Measurements from ENCODE around the gene PCDHGB1.
"Not testable (repeated sequence)": the region's sequence is repeated elsewhere in the genome, so short reads cannot be mapped to it uniquely, and the experiment has no call there.

PCDHGB1 gene

GRCh38 chr5:141369994-141370848 lies 20.3 kb downstream of the PCDHGB1 start, which contains the start of gene PCDHGB3:
Gene PCDHGB3, plus strand, starts transcription at chr5:141370242. Its CDS starts 153 bp downstream, at chr5:141370395.
- no peak within 1 kb of the TSS for H3K27ac ChIP-seq (ENCODE audit: low read length)
- H3K9me3 ChIP-seq (ENCODE audit: control insufficient read depth in 1 of 2, low read length in 2 of 2) = peaks cover 51 to 78% of the 10 kb centered on the region in 2 donors
- no peaks in the 10 kb centered on the region for H3K4me1 ChIP-seq (ENCODE audit: control insufficient read depth in 1 of 2, insufficient read depth in 2 of 2, low read length in 2 of 2)
- peak within 1 kb of the TSS; percentile 13 to 75 for H3K4me3 ChIP-seq (ENCODE audit: low read depth in 1 of 2, low read length in 2 of 2)
- no peaks in the 10 kb centered on the region for H3K27me3 ChIP-seq (ENCODE audit: low read depth, low read length)
- H3K36me3 ChIP-seq (ENCODE audit: control insufficient read depth in 1 of 2, insufficient read depth in 2 of 2, low read length in 2 of 2) = peaks cover 0 to 27% of the 10 kb centered on the region in 2 donors

- no peaks in the 10 kb centered on the region for H3K4me1 ChIP-seq (ENCODE audit: control insufficient read depth in 1 of 2, insufficient read depth in 2 of 2, low read length in 2 of 2)
- H3K4me3 ChIP-seq (ENCODE audit: low read depth in 1 of 2, low read length in 2 of 2) = peak overlapping the region; percentile 23 to 75
- no peaks in the 10 kb centered on the region for H3K27me3 ChIP-seq (ENCODE audit: low read depth, low read length)
- peaks cover 0 to 27% of the 10 kb centered on the region in 2 donors for H3K36me3 ChIP-seq (ENCODE audit: control insufficient read depth in 1 of 2, insufficient read depth in 2 of 2, low read length in 2 of 2)
- H3K9me3 ChIP-seq (ENCODE audit: control insufficient read depth in 1 of 2, low read length in 2 of 2) = peaks cover 51 to 77% of the 10 kb centered on the region in 2 donors
- H3K27ac ChIP-seq (ENCODE audit: low read length) = no peak overlapping the region
Observed at GRCh38 chr5:141371572-141372475, 21.9 kb downstream of the PCDHGB1 start.

- Histone ChIP-seq H3K36me3 (ENCODE audit: control insufficient read depth in 1 of 2, insufficient read depth in 2 of 2, low read length in 2 of 2) (peaks cover 0 to 32% of the 10 kb centered on the region in 2 donors), H3K27me3 (ENCODE audit: low read depth, low read length) (no peaks in the 10 kb centered on the region), H3K4me3 (ENCODE audit: low read depth in 1 of 2, low read length in 2 of 2) (peak within 1 kb of the TSS; percentile 34 to 75), H3K4me1 (ENCODE audit: control insufficient read depth in 1 of 2, insufficient read depth in 2 of 2, low read length in 2 of 2) (no peaks in the 10 kb centered on the region), H3K9me3 (ENCODE audit: control insufficient read depth in 1 of 2, low read length in 2 of 2) (peaks cover 45 to 81% of the 10 kb centered on the region in 2 donors), H3K27ac (ENCODE audit: low read length) (no peak within 1 kb of the TSS)
Observed at GRCh38 chr5:141373673-141374317, 23.9 kb downstream of the PCDHGB1 start, which contains the start of gene PCDHGA6. Gene PCDHGA6, plus strand, starts transcription at chr5:141373891. Its CDS starts 193 bp downstream, at chr5:141374084.

- Histone ChIP-seq H3K27me3 (ENCODE audit: low read depth, low read length) (no peaks in the 10 kb centered on the region), H3K36me3 (ENCODE audit: control insufficient read depth in 1 of 2, insufficient read depth in 2 of 2, low read length in 2 of 2) (peaks cover 0 to 32% of the 10 kb centered on the region in 2 donors), H3K27ac (ENCODE audit: low read length) (no peak overlapping the region), H3K4me3 (ENCODE audit: low read depth in 1 of 2, low read length in 2 of 2) (peak overlapping the region; percentile 34 to 75), H3K9me3 (ENCODE audit: control insufficient read depth in 1 of 2, low read length in 2 of 2) (peaks cover 48 to 83% of the 10 kb centered on the region in 2 donors), H3K4me1 (ENCODE audit: control insufficient read depth in 1 of 2, insufficient read depth in 2 of 2, low read length in 2 of 2) (no peaks in the 10 kb centered on the region)
Observed at GRCh38 chr5:141374627-141375026, 24.7 kb downstream of the PCDHGB1 start.

- not testable (repeated sequence) for H3K4me1 ChIP-seq (ENCODE audit: control insufficient read depth in 1 of 2, insufficient read depth in 2 of 2, low read length in 2 of 2); H3K27ac ChIP-seq (ENCODE audit: low read length); H3K27me3 ChIP-seq (ENCODE audit: low read depth, low read length)
- H3K36me3 ChIP-seq (ENCODE audit: control insufficient read depth in 1 of 2, insufficient read depth in 2 of 2, low read length in 2 of 2) = peaks cover 0 to 25% of the 10 kb centered on the region in 2 donors
- H3K9me3 ChIP-seq (ENCODE audit: control insufficient read depth in 1 of 2, low read length in 2 of 2) = peaks cover 51 to 83% of the 10 kb centered on the region in 2 donors
- H3K4me3 ChIP-seq (ENCODE audit: low read depth in 1 of 2, low read length in 2 of 2) = peak overlapping the region in 1 of 2 donors; percentile 75
Observed at GRCh38 chr5:141375444-141376155, 25.7 kb downstream of the PCDHGB1 start.

- H3K27ac ChIP-seq (ENCODE audit: low read length) = no peak within 1 kb of the TSS
- H3K4me3 ChIP-seq (ENCODE audit: low read depth in 1 of 2, low read length in 2 of 2) = peak within 1 kb of the TSS; percentile 45 to 73
- peaks cover 0 to 11% of the 10 kb centered on the region in 2 donors for H3K36me3 ChIP-seq (ENCODE audit: control insufficient read depth in 1 of 2, insufficient read depth in 2 of 2, low read length in 2 of 2)
- no peaks in the 10 kb centered on the region for H3K27me3 ChIP-seq (ENCODE audit: low read depth, low read length)
- H3K4me1 ChIP-seq (ENCODE audit: control insufficient read depth in 1 of 2, insufficient read depth in 2 of 2, low read length in 2 of 2) = no peaks in the 10 kb centered on the region
- peaks cover 61 to 82% of the 10 kb centered on the region in 2 donors for H3K9me3 ChIP-seq (ENCODE audit: control insufficient read depth in 1 of 2, low read length in 2 of 2)
Observed at GRCh38 chr5:141382469-141383294, 32.8 kb downstream of the PCDHGB1 start, which contains the start of gene PCDHGA7. Gene PCDHGA7, plus strand, starts transcription at chr5:141382742. Its CDS starts 158 bp downstream, at chr5:141382900.

- peaks cover 63 to 84% of the 10 kb centered on the region in 2 donors for H3K9me3 ChIP-seq (ENCODE audit: control insufficient read depth in 1 of 2, low read length in 2 of 2)
Observed at GRCh38 chr5:141383345-141383744, 33.4 kb downstream of the PCDHGB1 start.

GRCh38 chr5:141384471-141385267 lies 34.8 kb downstream of the PCDHGB1 start:
- peaks cover 0 to 11% of the 10 kb centered on the region in 2 donors for H3K36me3 ChIP-seq (ENCODE audit: control insufficient read depth in 1 of 2, insufficient read depth in 2 of 2, low read length in 2 of 2)
- H3K27ac ChIP-seq (ENCODE audit: low read length) = no peak overlapping the region
- H3K4me1 ChIP-seq (ENCODE audit: control insufficient read depth in 1 of 2, insufficient read depth in 2 of 2, low read length in 2 of 2) = no peaks in the 10 kb centered on the region
- peak overlapping the region in 1 of 2 donors; percentile 73 for H3K4me3 ChIP-seq (ENCODE audit: low read depth in 1 of 2, low read length in 2 of 2)
- H3K27me3 ChIP-seq (ENCODE audit: low read depth, low read length) = no peaks in the 10 kb centered on the region
- H3K9me3 ChIP-seq (ENCODE audit: control insufficient read depth in 1 of 2, low read length in 2 of 2) = peaks cover 63 to 87% of the 10 kb centered on the region in 2 donors

More at GRCh38 chr5:141383345-141383744, 33.4 kb downstream of the PCDHGB1 start:
- H3K36me3 ChIP-seq (ENCODE audit: control insufficient read depth in 1 of 2, insufficient read depth in 2 of 2, low read length in 2 of 2) = peaks cover 0 to 11% of the 10 kb centered on the region in 2 donors
- no peaks in the 10 kb centered on the region for H3K4me1 ChIP-seq (ENCODE audit: control insufficient read depth in 1 of 2, insufficient read depth in 2 of 2, low read length in 2 of 2)
- H3K27ac ChIP-seq (ENCODE audit: low read length) = no peak overlapping the region
- peak overlapping the region; percentile 45 to 73 for H3K4me3 ChIP-seq (ENCODE audit: low read depth in 1 of 2, low read length in 2 of 2)
- H3K27me3 ChIP-seq (ENCODE audit: low read depth, low read length) = no peaks in the 10 kb centered on the region

GRCh38 chr5:141387557-141388311 lies 37.8 kb downstream of the PCDHGB1 start, which contains the start of gene PCDHGB4:
Gene PCDHGB4, plus strand, starts transcription at chr5:141387698. Its CDS starts 187 bp downstream, at chr5:141387885.
- Histone ChIP-seq H3K4me3 (ENCODE audit: low read depth in 1 of 2, low read length in 2 of 2) (peak within 1 kb of the TSS; percentile 38 to 73), H3K9me3 (ENCODE audit: control insufficient read depth in 1 of 2, low read length in 2 of 2) (peaks cover 69 to 94% of the 10 kb centered on the region in 2 donors)
- not testable (repeated sequence) for H3K27ac ChIP-seq (ENCODE audit: low read length); H3K4me1 ChIP-seq (ENCODE audit: control insufficient read depth in 1 of 2, insufficient read depth in 2 of 2, low read length in 2 of 2); H3K36me3 ChIP-seq (ENCODE audit: control insufficient read depth in 1 of 2, insufficient read depth in 2 of 2, low read length in 2 of 2); H3K27me3 ChIP-seq (ENCODE audit: low read depth, low read length)

All from muscle layer of duodenum (tissue), 2 donors.